HFFc6 (cell line): Measurements from ENCODE around the gene DAPK1. TPM values are rescaled to one million over a fixed set of nuclear protein-coding genes. Genes with fewer than 3 reads are reported as not detected.

Experiments used
- DNase-seq: peaks from one replicate; pipeline ENCODE4 v3.0.0-alpha.2; 2018
- H3K27ac Mint-ChIP-seq: 2 replicates; pipeline ENCODE4 v1.8.0; 2020; ENCODE audit warnings: mild to moderate bottlenecking, mixed read lengths
- H3K27me3 Mint-ChIP-seq: 2 replicates; pipeline ENCODE4 v1.8.0; 2021; ENCODE audit warnings: mild to moderate bottlenecking, moderate library complexity, mixed read lengths; ENCODE audit not compliant: insufficient read depth
- H3K36me3 Mint-ChIP-seq: 2 replicates; pipeline ENCODE4 v1.8.0; 2021; ENCODE audit warnings: low read depth, mixed read lengths
- H3K4me1 Mint-ChIP-seq: 2 replicates; pipeline ENCODE4 v1.8.0; 2020; ENCODE audit warnings: low read depth, mixed read lengths
- H3K4me3 Mint-ChIP-seq: 2 replicates; pipeline ENCODE4 v1.8.0; 2020; ENCODE audit warnings: mild to moderate bottlenecking, moderate library complexity, mixed read lengths
- H3K9me3 Mint-ChIP-seq: 2 replicates; pipeline ENCODE4 v1.8.0; 2020; ENCODE audit warnings: mild to moderate bottlenecking, mixed read lengths
- CTCF ChIP-seq: fragments of 200-600 bp; sonication (generic); IDR thresholded peaks from 2 replicates; pipeline ENCODE4 v1.5.0; 2021; ENCODE audit warnings: antibody characterized with exemption, mild to moderate bottlenecking
- total RNA-seq, 6 experiments: library from RNA; stranded (reverse); fragmentation: NEBNext Ultra II Directional; extraction: Animal tissue kit (Norgen Biotek cat#: 25700); gene quantifications; 2 replicates in 1 of 6; 3 replicates in 5 of 6; pipeline ENCODE4 v1.2.3, GENCODE V29; 2021

Gene DAPK1
- total RNA-seq, 6 experiments from 2014 or later: 0.06 to 0.36 (median 0.18) TPM

GRCh38 chr9:87612536-87612935, 114.9 kb downstream of the DAPK1 start:
- no peak overlapping the region for H3K4me3 Mint-ChIP-seq
- peaks cover 4% of the 10 kb centered on the region for H3K4me1 Mint-ChIP-seq
- no peaks in the 10 kb centered on the region; the same call in 1 of the 2 replicates for H3K9me3 Mint-ChIP-seq
- H3K36me3 Mint-ChIP-seq: no peaks in the 10 kb centered on the region
- peaks cover 10% of the 10 kb centered on the region for H3K27me3 Mint-ChIP-seq
- no peak for DNase-seq
- no peak for TF ChIP-seq CTCF
- H3K27ac Mint-ChIP-seq: no peak overlapping the region

- Mint-ChIP-seq H3K27me3 (peaks cover 13% of the 10 kb centered on the region), H3K27ac (no peak overlapping the region), H3K9me3 (no peaks in the 10 kb centered on the region; the same call in 1 of the 2 replicates), H3K36me3 (no peaks in the 10 kb centered on the region), H3K4me3 (no peak overlapping the region), H3K4me1 (no peaks in the 10 kb centered on the region)
- DNase-seq: no peak
- TF ChIP-seq CTCF: no peak
Measured at GRCh38 chr9:87613265-87614111, 115.8 kb downstream of the DAPK1 start.

- DNase-seq: no peak
- Mint-ChIP-seq H3K36me3 (no peaks in the 10 kb centered on the region), H3K4me3 (no peak overlapping the region), H3K27me3 (peaks cover 9% of the 10 kb centered on the region), H3K9me3 (no peaks in the 10 kb centered on the region; the same call in 1 of the 2 replicates), H3K27ac (no peak overlapping the region), H3K4me1 (no peaks in the 10 kb centered on the region)
- TF ChIP-seq CTCF: no peak
Measured at GRCh38 chr9:87614397-87614796, 116.7 kb downstream of the DAPK1 start.

- no peak overlapping the region for H3K27ac Mint-ChIP-seq
- no peak for TF ChIP-seq CTCF
- H3K27me3 Mint-ChIP-seq: peaks cover 12% of the 10 kb centered on the region
- no peaks in the 10 kb centered on the region for H3K36me3 Mint-ChIP-seq
- DNase-seq: no peak
- H3K9me3 Mint-ChIP-seq: no peaks in the 10 kb centered on the region; the same call in 1 of the 2 replicates
- H3K4me1 Mint-ChIP-seq: no peaks in the 10 kb centered on the region
- H3K4me3 Mint-ChIP-seq: no peak overlapping the region
Measured at GRCh38 chr9:87615136-87615535, 117.5 kb downstream of the DAPK1 start.

- no peak for TF ChIP-seq CTCF
- peaks cover 14% of the 10 kb centered on the region for H3K27me3 Mint-ChIP-seq
- H3K27ac Mint-ChIP-seq: no peak overlapping the region
- H3K4me1 Mint-ChIP-seq: no peaks in the 10 kb centered on the region
- H3K9me3 Mint-ChIP-seq: no peaks in the 10 kb centered on the region; the same call in 1 of the 2 replicates
- no peak for DNase-seq
- H3K36me3 Mint-ChIP-seq: no peaks in the 10 kb centered on the region
- no peak overlapping the region for H3K4me3 Mint-ChIP-seq
Measured at GRCh38 chr9:87615547-87616148, 118.0 kb downstream of the DAPK1 start.
